ENCODE results near the gene ZAR1. TPM values are rescaled to one million over a fixed set of nuclear protein-coding genes. Genes with fewer than 3 reads are reported as not detected.

Gene ZAR1
- total RNA-seq, 4 donors from 2014 or later = not detected

- H3K27ac ChIP-seq (replicated peaks in 1 of 4) = no peak overlapping the region
- peaks cover 0 to 84% (median 40%) of the 10 kb centered on the region in 4 donors for H3K27me3 ChIP-seq
- no peak for DNase-seq (ENCODE audit: extremely low spot score)
- TF ChIP-seq POLR2AphosphoS5 (IDR thresholded peaks at IDR 0.05) (no peak), POLR2A (IDR thresholded peaks at IDR 0.05; ENCODE audit: low read depth) (no peak), CTCF (IDR thresholded peaks at IDR 0.05) (no peak), EP300 (IDR thresholded peaks at IDR 0.05) (no peak)
- intact Hi-C loops (cut with DNase I) = no loop called here
- H3K4me1 ChIP-seq = peaks cover 0 to 16% (median 12%) of the 10 kb centered on the region in 4 donors
- no peaks in the 10 kb centered on the region for H3K36me3 ChIP-seq
- peak overlapping the region; percentile 32 to 53 (median 44) for H3K4me3 ChIP-seq
- no peaks in the 10 kb centered on the region for H3K9me3 ChIP-seq
- WGBS = 18% methylated on average over 19 of the region's 66 CpGs
Observed at GRCh38 chr4:48483777-48484493, 6.1 kb upstream of the ZAR1 start.

- DNase-seq (ENCODE audit: extremely low spot score) = no peak
- Histone ChIP-seq H3K4me3 (no peak overlapping the region), H3K9me3 (no peaks in the 10 kb centered on the region), H3K27ac (replicated peaks in 1 of 4) (no peak overlapping the region), H3K27me3 (peaks cover 0 to 91% (median 45%) of the 10 kb centered on the region in 4 donors), H3K4me1 (peaks cover 0 to 19% (median 15%) of the 10 kb centered on the region in 4 donors), H3K36me3 (no peaks in the 10 kb centered on the region)
- TF ChIP-seq CTCF (IDR thresholded peaks at IDR 0.05) (no peak), EP300 (IDR thresholded peaks at IDR 0.05) (no peak), POLR2AphosphoS5 (IDR thresholded peaks at IDR 0.05) (no peak), POLR2A (IDR thresholded peaks at IDR 0.05; ENCODE audit: low read depth) (no peak)
- WGBS = 49% methylated on average over 15 of the region's 22 CpGs
- intact Hi-C loops (cut with DNase I) = no loop called here
Observed at GRCh38 chr4:48484494-48485168, 5.4 kb upstream of the ZAR1 start.

- peak overlapping the region; percentile 46 to 56 (median 49) for H3K4me3 ChIP-seq
- peaks cover 0 to 73% (median 41%) of the 10 kb centered on the region in 4 donors for H3K27me3 ChIP-seq
- H3K4me1 ChIP-seq = peaks cover 0 to 22% (median 19%) of the 10 kb centered on the region in 4 donors
- no peak overlapping the region for H3K27ac ChIP-seq (replicated peaks in 1 of 4)
- TF ChIP-seq POLR2AphosphoS5 (IDR thresholded peaks at IDR 0.05) (no peak), CTCF (IDR thresholded peaks at IDR 0.05) (no peak), POLR2A (IDR thresholded peaks at IDR 0.05; ENCODE audit: low read depth) (no peak), EP300 (IDR thresholded peaks at IDR 0.05) (no peak)
- no peaks in the 10 kb centered on the region for H3K36me3 ChIP-seq
- 12% methylated on average over 9 of the region's 14 CpGs for WGBS
- no peak for DNase-seq (ENCODE audit: extremely low spot score)
- H3K9me3 ChIP-seq = no peaks in the 10 kb centered on the region
- intact Hi-C loops (cut with DNase I) = no loop called here
Observed at GRCh38 chr4:48489683-48490011, 405 bp upstream of the ZAR1 start.

GRCh38 chr4:48490680-48491513 is 845 bp downstream of the ZAR1 start:
- TF ChIP-seq CTCF (IDR thresholded peaks at IDR 0.05) = no peak
- TF ChIP-seq POLR2A (IDR thresholded peaks at IDR 0.05; ENCODE audit: low read depth) = no peak
- no peak for TF ChIP-seq EP300 (IDR thresholded peaks at IDR 0.05)
- TF ChIP-seq POLR2AphosphoS5 (IDR thresholded peaks at IDR 0.05) = no peak
- intact Hi-C loops (cut with DNase I) = no loop called here
- H3K4me3 ChIP-seq = peak overlapping the region; percentile 46 to 56 (median 49)
- H3K36me3 ChIP-seq = no peaks in the 10 kb centered on the region
- no peak for DNase-seq (ENCODE audit: extremely low spot score)
- peaks cover 0 to 22% (median 19%) of the 10 kb centered on the region in 4 donors for H3K4me1 ChIP-seq
- H3K27me3 ChIP-seq = peaks cover 0 to 60% (median 33%) of the 10 kb centered on the region in 4 donors
- H3K9me3 ChIP-seq = no peaks in the 10 kb centered on the region
- 30% methylated on average over 24 of the region's 104 CpGs for WGBS
- no peak overlapping the region for H3K27ac ChIP-seq (replicated peaks in 1 of 4)

All from esophagus muscularis mucosa (tissue), 4 donors.